Uterus (tissue), 4 donors: ENCODE results near the gene PDE10A. TPM values are rescaled to one million over a fixed set of nuclear protein-coding genes. Genes with fewer than 3 reads are reported as not detected.

ENCODE experiments used
- DNase-seq, 2 donors: peaks; one replicate each; pipeline ENCODE4 v3.0.0-alpha.2; 2019 to 2020
- H3K27ac ChIP-seq, 2 donors: fragments of 200-600 bp; sonication (generic); 1 replicate in 1 of 2; 2 replicates in 1 of 2; pipeline ENCODE4 v1.5.1; 2016 to 2018
- H3K27me3 ChIP-seq, 2 donors: fragments of 200-600 bp; sonication (generic); one replicate each; pipeline ENCODE4 v1.5.1; 2018 to 2019; ENCODE audit warnings: control low read depth in 1 of 2
- H3K36me3 ChIP-seq, 2 donors: fragments of 200-600 bp; sonication (generic); one replicate each; pipeline ENCODE4 v1.5.1; 2019; ENCODE audit warnings: control low read depth in 1 of 2
- H3K4me1 ChIP-seq, 2 donors: fragments of 200-600 bp; sonication (generic); one replicate each; pipeline ENCODE4 v1.5.1; 2018 to 2019; ENCODE audit warnings: control low read depth in 1 of 2
- H3K4me3 ChIP-seq, 2 donors: fragments of 200-600 bp; sonication (generic); 1 replicate in 1 of 2; 2 replicates in 1 of 2; pipeline ENCODE4 v1.5.1; 2018 to 2019; ENCODE audit warnings: mild to moderate bottlenecking in 1 of 2
- H3K9me3 ChIP-seq, 2 donors: fragments of 200-600 bp; sonication (generic); one replicate each; pipeline ENCODE4 v1.5.1; 2019; ENCODE audit warnings: control low read depth in 1 of 2
- POLR2A ChIP-seq, 2 donors: fragments of 450-650 bp; IDR thresholded peaks; one replicate each; pipeline ENCODE4 v1.6.1; 2016; ENCODE audit warnings: antibody characterized with exemption in 2 of 2, mild to moderate bottlenecking in 1 of 2, moderate library complexity in 1 of 2
- intact Hi-C: fragments of 100-400 bp; cut with DNase I; formaldehyde crosslinking; loops from one replicate; pipeline ENCODE4 v1.15.1; 2023; ENCODE audit warnings: low total_unique reads
- total RNA-seq, 4 donors: library from RNA; depleted of rRNA in 3 of 4; stranded (reverse); fragments of >200 nt in 3 of 4; gene quantifications; one replicate each; pipeline versions ENCODE4 v1.1.0 to v1.2.4, GENCODE V29; 2014 to 2023
- TF ChIP-seq, protein P1 (sequence below), 4 experiments: fragments of 200-600 bp in 2 of 4; fragments of 450-650 bp in 2 of 4; sonication (generic) in 2 of 4; IDR thresholded peaks; one replicate each; pipeline ENCODE4 v1.5.1; 2016 to 2019; ENCODE audit warnings: antibody characterized with exemption in 4 of 4, mild to moderate bottlenecking in 2 of 4, moderate library complexity in 1 of 4
- donor health status: DM: yes; HTN: yes; CAD: no.

Gene PDE10A
- total RNA-seq, 4 donors from 2014 or later, result 13.0 to 73.5 (median 36.4) TPM

DNA sequence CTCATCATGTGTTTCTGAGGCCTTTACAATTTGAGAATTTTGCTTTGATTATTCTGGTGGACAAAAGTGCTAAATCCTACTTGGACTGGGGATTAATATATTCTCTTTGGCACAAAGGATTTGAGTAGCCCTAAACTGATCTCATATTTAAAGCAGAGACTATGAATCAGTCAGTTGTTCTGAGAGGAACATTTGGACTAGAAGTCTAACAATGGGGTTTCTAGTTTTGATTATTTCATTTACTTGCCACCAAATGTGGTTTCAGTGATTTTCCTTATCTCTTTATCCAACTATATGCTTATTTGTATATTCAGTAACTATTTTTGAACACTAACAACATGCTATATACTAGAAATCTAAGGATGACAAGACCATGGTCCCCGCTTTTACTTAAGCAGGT, 81.4 kb downstream of the PDE10A start:
- Histone ChIP-seq H3K4me1 (no peaks in the 10 kb centered on the region), H3K36me3 (no peaks in the 10 kb centered on the region), H3K27ac (no peak overlapping the region), H3K4me3 (no peak overlapping the region), H3K27me3 (no peaks in the 10 kb centered on the region), H3K9me3 (no peaks in the 10 kb centered on the region)
- intact Hi-C loops, result no loop called here
- TF ChIP-seq, protein P1, sequence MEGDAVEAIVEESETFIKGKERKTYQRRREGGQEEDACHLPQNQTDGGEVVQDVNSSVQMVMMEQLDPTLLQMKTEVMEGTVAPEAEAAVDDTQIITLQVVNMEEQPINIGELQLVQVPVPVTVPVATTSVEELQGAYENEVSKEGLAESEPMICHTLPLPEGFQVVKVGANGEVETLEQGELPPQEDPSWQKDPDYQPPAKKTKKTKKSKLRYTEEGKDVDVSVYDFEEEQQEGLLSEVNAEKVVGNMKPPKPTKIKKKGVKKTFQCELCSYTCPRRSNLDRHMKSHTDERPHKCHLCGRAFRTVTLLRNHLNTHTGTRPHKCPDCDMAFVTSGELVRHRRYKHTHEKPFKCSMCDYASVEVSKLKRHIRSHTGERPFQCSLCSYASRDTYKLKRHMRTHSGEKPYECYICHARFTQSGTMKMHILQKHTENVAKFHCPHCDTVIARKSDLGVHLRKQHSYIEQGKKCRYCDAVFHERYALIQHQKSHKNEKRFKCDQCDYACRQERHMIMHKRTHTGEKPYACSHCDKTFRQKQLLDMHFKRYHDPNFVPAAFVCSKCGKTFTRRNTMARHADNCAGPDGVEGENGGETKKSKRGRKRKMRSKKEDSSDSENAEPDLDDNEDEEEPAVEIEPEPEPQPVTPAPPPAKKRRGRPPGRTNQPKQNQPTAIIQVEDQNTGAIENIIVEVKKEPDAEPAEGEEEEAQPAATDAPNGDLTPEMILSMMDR (IDR thresholded peaks at IDR 0.05), result no peak
- no peak for TF ChIP-seq POLR2A (IDR thresholded peaks at IDR 0.05)
- DNase-seq, result no peak

DNA sequence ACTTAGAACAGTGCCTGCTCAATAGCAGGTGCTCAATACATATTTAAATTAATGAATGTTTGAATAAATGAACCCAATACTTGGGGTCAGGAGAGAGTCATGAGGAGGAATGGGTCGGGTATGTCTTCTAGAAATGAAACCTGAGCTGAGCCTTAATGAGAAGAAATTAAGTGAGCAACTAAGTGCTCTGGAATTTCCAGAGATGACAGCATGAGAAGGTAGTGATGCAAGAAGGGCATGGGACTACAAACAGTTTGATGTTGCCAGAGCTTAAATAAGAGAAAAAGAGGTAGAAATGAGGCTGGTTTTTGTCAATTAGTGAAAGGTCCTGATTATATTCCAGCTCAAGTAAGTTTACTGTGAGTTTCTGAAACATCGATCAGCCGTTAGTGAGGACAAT, 82.9 kb downstream of the PDE10A start:
- intact Hi-C loops, result no loop called here
- Histone ChIP-seq H3K4me1 (no peaks in the 10 kb centered on the region), H3K27ac (no peak overlapping the region), H3K27me3 (no peaks in the 10 kb centered on the region), H3K4me3 (no peak overlapping the region), H3K9me3 (no peaks in the 10 kb centered on the region), H3K36me3 (no peaks in the 10 kb centered on the region)
- DNase-seq, result no peak
- TF ChIP-seq, protein P1 (IDR thresholded peaks at IDR 0.05), result no peak
- TF ChIP-seq POLR2A (IDR thresholded peaks at IDR 0.05), result no peak

DNA sequence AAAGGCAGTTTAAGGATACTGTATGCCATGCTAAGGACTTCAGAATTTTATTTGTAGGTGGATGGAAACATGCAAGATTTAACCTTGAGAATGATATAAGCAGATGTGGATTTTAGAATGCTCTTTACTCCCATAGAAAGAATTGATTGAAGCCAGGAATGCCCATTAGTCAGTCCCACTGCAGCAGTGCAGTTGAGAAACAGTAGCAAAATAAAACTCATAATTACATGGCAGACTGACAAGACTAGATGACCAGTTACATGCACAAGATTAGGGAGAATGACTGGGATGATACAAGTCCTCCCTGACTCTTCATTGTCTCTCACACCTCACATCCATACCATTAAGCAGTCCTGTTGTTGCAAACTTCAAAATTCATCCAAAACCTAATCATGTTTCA, 83.9 kb downstream of the PDE10A start:
- no peaks in the 10 kb centered on the region for H3K27me3 ChIP-seq
- no peak for TF ChIP-seq POLR2A (IDR thresholded peaks at IDR 0.05)
- TF ChIP-seq, protein P1 (IDR thresholded peaks at IDR 0.05), result no peak
- no peak for DNase-seq
- no peaks in the 10 kb centered on the region for H3K4me1 ChIP-seq
- H3K27ac ChIP-seq, result no peak overlapping the region
- H3K9me3 ChIP-seq, result no peaks in the 10 kb centered on the region
- intact Hi-C loops, result no loop called here
- no peak overlapping the region for H3K4me3 ChIP-seq
- H3K36me3 ChIP-seq, result no peaks in the 10 kb centered on the region

DNA sequence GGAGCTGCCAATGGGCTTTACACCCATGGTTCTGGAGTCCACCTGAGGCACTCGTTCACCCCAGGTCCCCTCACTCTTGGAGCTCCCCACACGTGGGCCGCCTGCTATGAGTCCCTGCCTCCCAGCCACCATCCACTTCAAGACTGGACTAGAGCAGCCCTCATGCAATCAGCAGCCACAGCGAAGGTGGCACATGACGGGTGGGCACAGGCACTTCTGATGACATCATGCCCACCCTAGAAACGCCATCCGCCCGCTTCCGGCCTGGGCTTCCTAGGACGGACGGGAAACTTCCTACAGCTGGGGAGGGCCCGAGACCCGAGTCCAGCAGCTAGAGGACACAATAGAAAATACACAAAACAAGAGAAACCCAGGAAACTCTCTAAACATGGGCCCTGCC, 85.5 kb downstream of the PDE10A start:
- no peaks in the 10 kb centered on the region for H3K4me1 ChIP-seq
- DNase-seq, result no peak
- H3K4me3 ChIP-seq, result no peak overlapping the region
- no peaks in the 10 kb centered on the region for H3K9me3 ChIP-seq
- no peaks in the 10 kb centered on the region for H3K27me3 ChIP-seq
- TF ChIP-seq POLR2A (IDR thresholded peaks at IDR 0.05), result no peak
- TF ChIP-seq, protein P1 (IDR thresholded peaks at IDR 0.05), result no peak
- no peak overlapping the region for H3K27ac ChIP-seq
- intact Hi-C loops, result no loop called here
- no peaks in the 10 kb centered on the region for H3K36me3 ChIP-seq

DNA sequence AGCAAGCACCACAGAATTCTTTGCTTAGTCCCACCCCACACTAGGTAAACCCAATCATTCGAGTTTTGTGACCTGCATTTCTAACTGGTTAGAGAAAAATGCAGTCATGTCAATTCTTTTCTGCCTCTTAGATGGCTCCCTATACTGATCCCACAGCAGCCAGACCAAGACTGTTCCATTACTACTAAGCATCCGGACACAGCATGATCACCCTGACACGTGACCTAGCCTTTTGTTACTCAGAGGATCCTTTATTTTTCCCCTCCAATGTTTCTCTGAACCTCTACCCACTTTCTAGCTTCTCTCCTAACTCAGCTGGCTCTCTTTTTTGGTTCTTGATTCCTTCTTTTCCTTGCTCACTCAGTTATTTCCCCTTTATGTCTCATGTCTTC, 87.9 kb downstream of the PDE10A start:
- H3K4me1 ChIP-seq, result peaks cover 0 to 3% of the 10 kb centered on the region in 2 donors
- TF ChIP-seq, protein P1 (IDR thresholded peaks at IDR 0.05), result no peak
- TF ChIP-seq POLR2A (IDR thresholded peaks at IDR 0.05), result no peak
- no peaks in the 10 kb centered on the region for H3K27me3 ChIP-seq
- no peak overlapping the region for H3K4me3 ChIP-seq
- no peaks in the 10 kb centered on the region for H3K9me3 ChIP-seq
- no peaks in the 10 kb centered on the region for H3K36me3 ChIP-seq
- H3K27ac ChIP-seq, result peak overlapping the region in 1 of 2 donors; percentile 63
- no peak for DNase-seq
- intact Hi-C loops, result no loop called here
